G401.6 (cell line): ENCODE data around the gene RIF1.
A peak's percentile ranks its signal among the peaks of the same experiment; 100 is the strongest.
"Not testable (repeated sequence)": the region's sequence is repeated elsewhere in the genome, so short reads cannot be mapped to it uniquely, and the experiment has no call there.

ENCODE experiments used
- FAIRE-seq: peaks from 2 replicates; lab custom pipeline; 2012; peaks lifted over from hg19 to GRCh38; lab: Jason Lieb, UNC

RIF1 gene

DNA sequence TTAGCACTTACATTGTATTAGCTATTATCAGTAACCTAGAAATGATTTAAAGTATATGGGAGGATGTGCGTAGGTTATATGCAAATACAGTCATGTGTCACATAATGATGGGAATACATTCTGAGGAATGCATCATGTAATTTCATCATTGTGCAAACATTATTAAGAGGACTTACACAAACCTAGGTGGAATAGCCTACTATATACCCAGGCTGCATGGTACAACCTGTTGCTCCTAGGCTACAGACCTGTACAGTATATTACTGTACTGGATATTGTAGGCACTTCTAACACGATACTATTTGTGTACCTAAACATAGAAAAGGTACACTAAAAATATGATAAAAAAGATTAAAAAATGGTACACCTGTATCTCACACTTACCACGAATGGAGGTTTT is 7.9 kb downstream of the RIF1 start:
- no peak for FAIRE-seq

DNA sequence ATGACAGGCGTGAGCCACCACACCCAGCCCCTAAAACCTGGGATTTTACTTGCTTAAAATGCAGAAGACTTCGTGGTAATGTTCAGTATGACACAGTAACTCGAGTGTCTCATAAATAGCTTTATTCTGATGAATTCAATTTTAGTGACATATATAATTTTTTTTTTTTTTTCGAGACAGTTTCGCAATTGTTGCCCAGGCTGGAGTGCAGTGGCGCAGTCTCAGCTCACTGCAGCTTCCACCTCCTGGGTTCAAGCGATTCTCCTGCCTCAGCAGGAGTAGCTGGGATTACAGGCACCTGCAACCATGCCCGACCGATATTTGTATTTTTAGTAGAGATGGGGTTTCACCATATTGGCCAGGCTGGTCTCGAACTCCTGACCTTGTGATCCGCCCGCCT is 12.0 kb downstream of the RIF1 start:
- not testable (repeated sequence) for FAIRE-seq

DNA sequence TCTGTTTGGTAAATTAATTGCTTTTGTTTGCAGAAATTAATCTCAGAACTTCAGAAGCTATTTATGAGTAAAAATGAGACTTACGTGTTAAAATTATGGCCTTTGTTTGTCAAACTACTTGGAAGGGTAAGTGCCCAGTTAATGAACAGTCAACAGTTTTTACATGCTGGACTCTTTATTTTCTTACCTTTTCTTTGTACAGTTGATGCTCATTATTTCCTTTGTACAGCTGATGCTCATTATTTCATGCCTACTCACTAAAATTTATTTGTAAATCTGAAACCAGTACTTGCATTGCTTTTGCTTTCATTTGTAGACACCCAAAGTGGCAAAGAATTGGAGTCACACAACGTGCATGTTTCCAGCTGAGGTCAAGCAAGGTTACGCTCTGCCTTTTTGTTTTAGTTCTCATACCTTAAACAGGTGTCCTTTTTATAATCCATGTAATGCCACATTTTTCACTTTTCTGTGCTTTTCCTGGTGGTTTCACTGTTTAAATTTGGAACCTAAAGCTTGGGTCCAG is 13.3 kb downstream of the RIF1 start:
- FAIRE-seq, result no peak

DNA sequence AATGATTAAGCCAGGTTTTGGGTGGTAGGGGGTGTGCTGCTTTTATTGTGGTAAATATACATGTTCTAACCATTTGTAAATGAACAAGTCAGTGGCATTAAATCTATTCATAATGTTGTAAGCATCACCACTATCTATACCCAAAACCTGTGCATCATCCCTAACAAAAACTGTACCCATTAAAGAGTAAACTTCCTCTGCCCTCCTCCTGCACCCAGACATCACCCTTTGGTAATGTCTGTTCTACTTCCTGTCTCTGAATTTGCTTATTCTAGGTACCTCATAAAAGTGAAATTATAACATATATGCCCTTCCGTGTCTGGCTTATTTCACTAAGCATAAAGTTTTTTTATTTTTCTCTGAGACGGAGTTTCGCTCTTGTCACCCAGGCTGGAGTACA is 14.1 kb downstream of the RIF1 start:
- no peak for FAIRE-seq

DNA sequence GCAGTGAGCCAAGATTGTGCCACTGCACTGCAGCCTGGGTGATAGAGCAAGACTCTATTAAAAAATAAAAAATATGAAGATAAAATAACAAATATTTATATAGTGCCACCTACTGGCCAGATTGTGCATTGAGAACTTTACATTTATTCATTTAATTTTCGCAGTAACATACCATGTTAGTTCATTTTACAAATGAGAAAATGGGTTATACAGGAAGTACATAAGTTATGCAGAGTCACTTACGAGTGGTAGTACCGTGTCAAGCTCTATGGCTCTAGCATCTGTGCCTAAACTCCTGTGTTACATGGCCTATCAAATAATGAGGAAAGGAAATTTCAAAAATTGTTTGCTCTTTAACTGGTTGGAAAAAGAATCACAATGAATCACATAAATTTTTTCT is 27.9 kb downstream of the RIF1 start:
- FAIRE-seq, result peak; percentile 15

DNA sequence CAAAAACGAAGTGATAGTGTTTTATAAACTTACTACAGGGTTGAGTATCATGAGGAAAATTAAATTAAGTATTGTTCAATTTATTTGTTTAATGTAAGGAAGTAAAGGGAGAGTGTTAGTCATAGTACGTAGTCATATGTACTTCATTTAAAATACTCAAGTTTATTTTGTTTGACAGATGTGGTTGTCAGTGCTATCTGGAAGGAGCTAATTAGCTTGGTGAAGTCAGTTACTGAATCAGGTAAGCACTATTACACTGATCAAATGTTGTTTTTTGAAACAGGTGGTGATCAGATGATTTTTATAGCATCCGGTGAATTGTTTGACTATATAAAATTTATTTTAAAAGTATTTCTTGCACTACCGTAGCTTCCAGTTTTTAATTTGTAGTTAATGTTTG is 28.8 kb downstream of the RIF1 start:
- no peak for FAIRE-seq

DNA sequence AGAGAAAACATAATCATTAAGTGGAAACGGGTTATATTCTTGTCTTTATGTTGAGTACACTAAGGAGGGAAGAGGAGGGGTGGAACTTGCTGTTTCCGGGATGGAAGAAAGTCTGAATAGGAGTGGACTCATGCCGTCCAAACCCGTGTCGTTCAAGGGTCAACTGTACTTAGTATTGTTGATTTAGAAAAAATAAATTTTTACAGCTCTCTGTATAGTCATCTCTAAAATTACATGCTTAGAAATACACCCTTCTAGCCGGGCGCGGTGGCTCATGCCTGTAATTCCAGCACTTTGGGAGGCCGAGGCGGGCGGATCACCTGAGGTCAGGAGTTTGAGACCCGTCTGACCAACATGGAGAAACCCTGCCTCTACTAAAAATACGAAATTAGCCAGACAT is 29.4 kb downstream of the RIF1 start:
- FAIRE-seq, result no peak

DNA sequence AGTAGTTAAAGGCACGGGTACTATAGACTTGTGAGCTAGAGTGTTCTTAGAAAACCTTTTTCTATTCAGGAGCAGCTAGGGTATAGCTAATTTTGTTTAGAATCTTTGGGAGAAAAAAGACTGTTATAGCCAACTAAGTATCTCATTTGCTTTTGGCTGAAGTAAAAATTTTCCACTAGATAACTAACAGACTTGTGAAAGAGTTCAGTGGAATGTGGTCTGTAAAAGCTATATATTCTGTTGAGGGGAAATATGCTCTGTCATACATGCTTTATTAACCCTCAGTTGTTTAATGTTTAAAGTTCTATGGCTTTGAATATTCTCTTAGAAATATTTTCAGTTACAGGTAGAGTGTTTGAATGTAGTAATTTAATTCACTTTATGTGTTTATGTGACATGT is 49.7 kb downstream of the RIF1 start:
- FAIRE-seq, result no peak

DNA sequence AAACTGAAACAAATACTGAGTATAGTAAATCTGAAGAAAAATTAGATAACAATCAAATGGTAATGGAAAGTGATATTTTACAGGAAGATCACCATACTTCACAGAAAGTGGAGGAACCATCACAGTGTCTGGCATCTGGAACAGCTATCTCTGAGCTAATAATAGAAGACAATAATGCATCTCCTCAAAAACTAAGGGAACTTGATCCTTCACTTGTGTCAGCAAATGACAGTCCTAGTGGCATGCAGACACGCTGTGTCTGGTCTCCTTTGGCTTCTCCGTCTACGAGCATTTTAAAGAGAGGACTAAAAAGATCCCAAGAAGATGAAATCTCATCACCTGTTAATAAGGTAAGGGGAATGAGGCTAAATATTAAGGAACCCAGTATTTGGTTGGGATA is 56.1 kb downstream of the RIF1 start:
- FAIRE-seq, result no peak

DNA sequence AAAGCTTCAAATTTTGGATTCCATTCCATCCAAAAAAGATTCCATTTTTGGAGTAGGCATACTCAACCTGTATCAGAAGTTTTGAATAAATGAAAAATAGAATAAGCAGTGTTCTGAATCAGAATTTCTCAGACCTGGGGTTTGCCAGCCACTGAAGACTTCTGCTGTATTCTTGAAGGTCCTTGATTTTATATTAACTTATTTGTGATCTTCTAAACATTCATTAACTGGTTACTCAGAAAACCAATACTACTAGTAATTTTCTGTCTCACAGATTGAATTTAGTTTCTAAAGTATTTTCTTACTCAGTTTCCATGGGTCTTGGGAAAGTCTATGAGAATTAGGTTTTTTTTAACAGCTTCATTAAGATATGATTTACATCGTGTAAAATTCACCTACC is 60.9 kb downstream of the RIF1 start:
- FAIRE-seq, result no peak

DNA sequence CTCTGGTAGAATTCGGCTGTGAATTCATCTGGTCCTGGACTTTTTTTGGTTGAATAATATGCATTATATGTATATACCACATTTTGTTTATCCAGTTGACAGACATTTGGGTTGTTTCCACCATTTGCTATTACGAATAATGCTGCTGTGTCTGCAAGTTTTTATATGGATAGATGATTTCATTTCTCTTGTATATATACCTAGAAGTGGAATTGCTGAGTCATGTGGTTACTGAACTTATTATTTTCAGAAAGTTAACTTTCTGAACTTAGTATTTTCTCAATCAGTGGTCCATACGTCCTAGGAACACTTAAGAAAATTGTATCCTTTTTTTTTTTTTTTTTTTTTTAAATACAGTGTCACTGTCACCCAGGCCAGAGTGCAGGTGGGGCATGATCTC is 63.3 kb downstream of the RIF1 start:
- no peak for FAIRE-seq

DNA sequence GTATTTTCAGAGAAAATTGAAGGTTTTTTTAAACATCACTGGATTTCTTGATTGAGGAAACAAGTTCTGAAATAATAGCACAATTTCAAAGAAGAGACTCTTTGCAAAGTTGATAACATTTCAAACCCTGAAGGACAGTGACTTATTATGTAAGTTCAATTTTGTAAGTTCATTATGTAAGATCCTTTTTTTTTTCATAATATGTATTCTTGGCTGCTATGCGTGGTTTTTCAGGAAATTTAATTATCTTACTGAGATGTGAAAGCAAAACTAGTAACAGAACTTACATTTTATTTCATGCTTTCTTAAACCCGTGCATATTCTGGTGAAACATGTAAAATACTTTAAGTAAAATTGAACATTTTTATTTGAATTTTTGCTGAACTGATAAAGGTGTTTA is 65.4 kb downstream of the RIF1 start:
- FAIRE-seq, result peak; percentile 59

DNA sequence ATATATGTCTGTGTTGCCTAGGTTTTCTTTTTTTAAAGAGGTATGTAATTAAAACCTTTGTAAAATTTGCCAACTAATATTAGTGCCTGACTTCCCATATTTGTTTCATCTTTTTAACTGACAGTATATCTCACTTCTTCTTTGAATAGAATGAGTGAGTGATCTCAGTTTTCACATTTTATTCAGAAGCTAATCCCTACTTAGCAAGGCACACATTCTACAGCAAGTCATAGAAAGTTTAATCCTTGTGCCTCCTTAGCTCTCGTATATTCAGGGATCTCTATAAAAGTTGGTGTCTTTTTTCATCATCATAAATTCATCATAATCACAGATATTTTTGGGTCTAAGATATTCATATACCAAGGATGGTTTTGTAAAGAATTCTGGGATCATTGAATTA is 66.6 kb downstream of the RIF1 start:
- no peak for FAIRE-seq

DNA sequence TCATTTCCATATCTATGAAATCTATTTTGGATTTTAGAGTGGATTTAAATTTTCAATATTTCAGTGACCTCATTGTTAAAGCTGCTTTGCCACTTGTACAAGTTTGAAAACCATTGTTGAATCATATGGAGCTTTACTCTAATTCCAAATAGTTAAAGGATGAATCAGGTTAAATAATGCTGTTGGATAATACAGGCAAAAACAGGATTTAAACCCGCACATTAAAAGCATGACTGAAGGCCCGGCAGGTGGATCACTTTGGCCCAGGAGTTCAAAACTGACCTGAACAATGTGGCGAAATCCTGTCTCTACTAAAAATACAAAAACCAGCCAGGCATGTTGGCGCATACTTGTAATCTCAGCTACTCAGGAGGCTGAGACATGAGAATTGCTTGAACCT is 68.3 kb downstream of the RIF1 start:
- no peak for FAIRE-seq

DNA sequence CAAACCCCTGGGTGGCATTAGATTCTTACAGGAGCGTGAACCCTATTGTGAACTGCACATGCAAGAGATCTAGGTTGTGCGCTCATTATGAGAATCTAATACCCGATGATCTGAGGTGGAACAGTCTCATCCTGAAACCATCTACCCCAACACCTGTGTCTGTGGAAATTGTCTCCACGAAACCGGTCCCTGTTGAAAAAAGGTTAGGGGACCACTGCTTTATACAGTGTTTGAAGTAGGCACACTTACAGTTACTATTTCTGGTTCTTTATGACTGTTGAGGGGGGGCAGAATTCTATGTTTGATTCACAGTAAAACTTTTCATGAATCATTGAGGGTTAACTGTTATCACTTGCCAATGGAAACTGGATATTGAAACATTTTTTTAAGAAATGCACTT is 72.0 kb downstream of the RIF1 start:
- FAIRE-seq, result no peak

DNA sequence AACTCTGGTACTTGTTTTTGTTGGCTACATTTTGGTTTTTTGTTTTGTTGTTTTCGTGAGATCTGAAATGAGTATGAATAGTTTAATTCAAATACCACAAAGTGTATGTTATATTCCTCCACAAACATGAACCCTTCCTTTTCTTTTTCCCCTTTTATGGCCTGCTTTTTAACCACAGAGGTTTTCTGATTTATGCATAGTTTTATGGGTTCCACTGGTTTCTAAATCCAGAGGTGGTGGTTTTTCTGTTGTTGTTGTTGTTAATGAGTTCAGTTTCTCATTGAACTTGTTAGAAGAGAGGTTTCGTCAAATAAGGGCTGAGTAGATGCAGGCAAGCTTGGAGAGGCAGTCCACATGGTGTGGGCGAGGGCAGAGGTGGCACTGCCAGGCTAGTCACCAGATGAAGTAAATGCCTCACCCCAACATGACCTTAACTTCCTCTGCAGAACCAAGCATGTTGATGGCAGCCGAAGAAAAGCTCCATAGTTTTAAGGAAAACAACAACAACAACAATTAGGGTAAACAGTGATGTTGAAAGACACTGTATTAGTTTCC is 72.5 kb downstream of the RIF1 start:
- FAIRE-seq, result no peak

DNA sequence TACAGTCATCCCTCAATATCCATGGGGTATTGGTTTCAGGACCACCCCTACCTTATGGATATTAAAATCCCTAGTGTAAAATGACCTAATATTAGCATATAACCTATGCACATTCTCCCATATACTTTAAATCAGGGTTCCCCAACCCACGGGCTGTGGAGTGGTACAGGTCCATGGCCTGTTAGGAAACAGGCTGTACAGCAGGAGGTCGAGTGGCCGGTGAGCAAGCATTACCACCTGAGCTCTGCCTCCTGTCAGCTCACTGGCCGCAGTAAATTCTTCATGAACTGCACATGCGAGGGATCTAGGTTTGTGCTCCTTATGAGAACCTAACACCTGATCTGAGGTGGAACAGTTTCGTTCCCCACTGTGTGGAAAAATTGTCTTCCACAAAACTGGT is 73.8 kb downstream of the RIF1 start:
- no peak for FAIRE-seq

DNA sequence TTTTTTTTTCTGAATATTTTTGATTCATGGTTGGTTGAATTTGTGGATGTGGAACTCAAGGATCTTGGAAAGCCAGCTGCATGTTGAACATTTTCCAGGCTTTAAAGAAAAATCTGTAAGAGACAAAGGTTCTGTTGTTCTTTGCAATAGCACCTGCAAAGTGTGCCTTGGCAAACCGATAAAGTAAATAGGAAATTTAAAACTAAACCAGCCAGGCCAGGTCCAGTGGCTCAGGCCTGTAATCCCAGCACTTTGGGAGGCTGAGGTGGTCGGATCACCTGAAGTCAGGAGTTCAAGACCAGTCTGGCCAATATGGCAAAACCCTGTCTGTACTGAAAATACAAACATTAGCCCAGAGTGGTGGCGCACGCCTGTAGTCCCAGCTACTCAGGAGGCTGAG is 74.4 kb downstream of the RIF1 start:
- FAIRE-seq, result no peak

DNA sequence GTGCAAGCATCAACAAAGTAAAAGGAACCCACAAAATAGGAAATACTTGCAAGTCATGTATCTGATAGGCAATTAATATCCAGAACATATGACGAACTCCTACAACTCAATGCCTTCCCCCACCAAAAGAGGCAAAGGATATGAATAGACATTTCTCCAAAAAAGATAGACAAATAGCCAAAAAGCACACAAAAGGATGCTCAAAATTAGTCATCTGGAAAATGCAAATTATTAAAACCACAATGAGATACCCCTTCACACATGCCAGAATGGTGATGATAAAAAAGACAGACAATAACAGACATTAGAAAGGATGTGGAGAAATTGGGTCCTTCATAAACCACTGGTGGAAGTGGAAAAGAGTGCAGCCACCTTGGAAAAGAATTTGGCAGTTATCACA is 76.4 kb downstream of the RIF1 start:
- no peak for FAIRE-seq

DNA sequence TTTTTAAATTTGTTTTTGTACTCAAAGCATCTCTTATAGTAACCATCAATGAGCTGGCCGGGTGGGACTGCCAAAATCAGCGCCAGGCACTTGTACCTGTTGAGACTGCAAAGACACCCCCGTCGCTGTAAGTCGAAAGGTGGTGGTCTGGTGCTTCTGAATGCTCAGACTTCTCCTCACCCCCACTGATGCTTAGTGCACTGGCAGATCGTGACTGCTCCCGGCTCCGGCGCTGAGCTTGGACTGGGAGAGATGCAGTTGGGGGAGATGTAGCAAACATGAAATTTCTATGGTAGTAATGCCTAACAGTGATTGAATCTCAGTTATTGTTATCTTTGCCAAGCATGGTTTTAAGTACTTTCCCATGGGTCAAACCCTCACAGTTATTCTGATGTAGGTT is 80.6 kb downstream of the RIF1 start:
- no peak for FAIRE-seq

DNA sequence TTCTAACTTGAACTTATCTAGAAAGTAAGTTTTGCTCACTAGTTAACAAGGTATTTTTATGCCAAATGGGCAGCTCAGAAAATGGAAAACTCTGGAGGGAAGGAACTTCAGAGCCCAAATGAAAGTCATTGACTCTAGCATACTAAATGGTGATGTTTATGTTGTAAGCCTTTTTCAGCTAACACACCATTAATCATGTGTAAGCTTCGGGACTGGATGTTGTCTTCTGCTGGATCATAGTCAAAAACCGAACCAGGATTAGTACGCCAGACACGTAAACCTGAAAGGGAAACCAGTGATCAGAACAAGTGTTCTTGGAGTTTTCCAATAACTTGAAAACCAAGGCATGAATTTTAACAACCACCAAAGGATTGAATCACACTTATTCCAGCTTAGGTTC is 81.8 kb downstream of the RIF1 start:
- FAIRE-seq, result no peak

DNA sequence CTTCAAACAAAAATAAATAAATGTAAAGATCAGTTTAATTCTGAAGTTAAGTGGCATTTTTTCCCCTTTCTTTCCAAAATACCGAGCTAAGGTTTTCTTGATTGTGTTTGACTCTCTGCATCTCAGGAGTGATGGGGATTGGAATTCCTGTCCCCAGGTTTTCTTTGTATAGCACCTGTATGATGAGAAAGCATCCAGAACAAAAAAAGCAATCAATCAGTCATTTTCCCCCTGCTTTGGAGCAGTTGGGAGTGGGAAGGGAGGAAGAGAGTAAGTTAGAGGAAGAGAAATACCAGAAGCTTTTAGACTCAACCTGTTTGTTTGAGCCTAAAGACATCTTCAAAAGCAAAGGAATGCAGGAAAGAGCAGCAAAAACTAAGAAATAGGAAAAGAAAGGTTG is 88.5 kb downstream of the RIF1 start:
- FAIRE-seq, result no peak

DNA sequence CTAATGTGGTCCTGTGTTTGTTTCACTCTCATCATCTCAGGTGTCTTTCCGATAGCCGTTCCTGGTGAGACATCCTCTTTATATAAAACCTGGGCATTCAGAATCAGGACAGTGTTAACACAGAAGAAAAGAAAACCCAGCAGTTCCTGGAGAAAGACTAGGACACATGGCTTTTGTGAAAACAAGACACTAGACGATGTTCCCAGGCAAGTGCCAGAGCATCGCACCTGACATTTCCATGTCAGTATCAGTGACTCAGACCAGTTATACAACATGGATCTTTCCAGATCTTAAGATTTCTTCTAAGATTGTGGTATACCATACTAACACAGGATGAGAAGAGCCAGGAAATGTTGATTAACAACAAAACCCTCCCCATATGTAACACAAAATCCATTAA is 96.5 kb downstream of the RIF1 start:
- FAIRE-seq, result no peak

DNA sequence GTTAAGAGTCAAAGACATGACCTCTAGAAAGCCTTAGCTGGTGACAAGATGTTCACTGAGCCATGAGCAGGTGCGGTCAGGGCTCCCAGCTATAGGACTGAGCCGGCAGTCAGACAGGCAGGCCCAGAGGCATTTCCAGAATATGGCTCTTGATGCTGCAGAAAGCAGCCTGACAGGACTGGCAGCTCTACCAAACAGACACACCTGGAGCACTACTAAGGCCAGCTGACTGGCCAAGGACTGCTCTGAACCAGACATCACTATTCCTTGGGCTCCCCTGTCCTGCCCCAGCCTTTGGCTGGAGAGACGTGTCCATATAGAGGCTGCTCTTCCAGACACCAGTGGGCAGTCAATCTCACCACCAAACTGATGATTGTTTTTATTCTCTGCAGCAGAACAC is 98.8 kb downstream of the RIF1 start:
- no peak for FAIRE-seq

DNA sequence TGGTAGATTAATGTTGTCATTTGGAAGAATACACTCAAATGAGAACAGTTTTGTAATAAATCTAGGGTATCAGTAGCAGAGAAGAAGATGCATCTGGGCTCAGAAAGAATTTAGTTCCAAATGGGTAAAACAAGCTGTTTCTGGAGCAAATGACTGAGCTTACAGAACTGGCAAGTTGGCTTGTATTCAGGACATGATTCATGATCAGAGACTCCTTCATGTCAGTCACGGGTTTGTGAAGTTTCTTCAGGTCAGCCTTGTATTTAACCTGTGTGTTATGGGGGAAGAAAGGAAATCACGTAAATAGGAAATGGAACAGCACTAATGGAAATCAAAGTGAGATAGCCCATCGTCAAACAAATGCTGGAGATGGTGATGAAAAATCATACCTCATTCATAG is 109.1 kb downstream of the RIF1 start:
- FAIRE-seq, result no peak
